ENCODE measurements around the gene XPO1. TPM values are rescaled to one million over a fixed set of nuclear protein-coding genes. Genes with fewer than 3 reads are reported as not detected.

The XPO1 gene
- total RNA-seq, 1 experiment from 2014 or later: 247 TPM

- ChIA-PET POLR2A (ENCODE audit: low non-redundant PET) (no interaction called here), CTCF (no interaction called here)
- Histone ChIP-seq H3K4me1 (ENCODE audit: insufficient read depth, low read length, poor library complexity, severe bottlenecking) (peaks cover 23% of the 10 kb centered on the region), H3K36me3 (ENCODE audit: insufficient read depth, low read length, poor library complexity, severe bottlenecking) (peaks cover 6% of the 10 kb centered on the region), H3K27ac (ENCODE audit: low read depth, low read length, poor library complexity, severe bottlenecking) (peak overlapping the region; percentile 92), H3K27me3 (replicated peaks; ENCODE audit: insufficient read depth, low read depth, low read length, poor library complexity) (no peaks in the 10 kb centered on the region), H3K4me3 (ENCODE audit: low read depth, low read length, poor library complexity, severe bottlenecking) (peak overlapping the region; percentile 74), H3K9me3 (ENCODE audit: low read depth, low read length, poor library complexity, severe bottlenecking) (no peaks in the 10 kb centered on the region)
- no peak for DNase-seq (ENCODE audit: low spot score)
- TF ChIP-seq EZH2 (IDR thresholded peaks at IDR 0.05; ENCODE audit: borderline replicate concordance, low read depth, low read length, poor library complexity, severe bottlenecking) (no peak), CTCF (conservative IDR thresholded peaks at IDR 0.05; ENCODE audit: low read depth, low read length) (no peak)
- intact Hi-C loops (cut with micrococcal nuclease; ENCODE audit: unreplicated experiment): loop anchor here (2.0 to 10.0 kb wide), 2 partner anchors 67 to 347 kb away; partner anchors contain the start of genes CCT4 and USP34
- no TSS peak for BruUV-seq (replicated peaks)
These were observed 743 bp downstream of the XPO1 start for GRCh38 chr2:61537277-61537949.

GRCh38 chr2:61536572-61537276 lies 1.4 kb downstream of the XPO1 start:
- peak; percentile 92 for DNase-seq (ENCODE audit: low spot score)
- no peaks in the 10 kb centered on the region for H3K9me3 ChIP-seq (ENCODE audit: low read depth, low read length, poor library complexity, severe bottlenecking)
- intact Hi-C loops (cut with micrococcal nuclease; ENCODE audit: unreplicated experiment): loop anchor here (2.0 to 10.0 kb wide), 2 partner anchors 66 to 348 kb away; partner anchors contain the start of genes CCT4 and USP34
- H3K4me1 ChIP-seq (ENCODE audit: insufficient read depth, low read length, poor library complexity, severe bottlenecking): peaks cover 25% of the 10 kb centered on the region
- H3K27me3 ChIP-seq (replicated peaks; ENCODE audit: insufficient read depth, low read depth, low read length, poor library complexity): no peaks in the 10 kb centered on the region
- TSS peak; percentile 85 for BruUV-seq (replicated peaks)
- H3K36me3 ChIP-seq (ENCODE audit: insufficient read depth, low read length, poor library complexity, severe bottlenecking): peaks cover 10% of the 10 kb centered on the region
- H3K27ac ChIP-seq (ENCODE audit: low read depth, low read length, poor library complexity, severe bottlenecking): peak overlapping the region; percentile 92
- peak overlapping the region; percentile 74 for H3K4me3 ChIP-seq (ENCODE audit: low read depth, low read length, poor library complexity, severe bottlenecking)
- TF ChIP-seq CTCF (conservative IDR thresholded peaks at IDR 0.05; ENCODE audit: low read depth, low read length) (no peak), EZH2 (IDR thresholded peaks at IDR 0.05; ENCODE audit: borderline replicate concordance, low read depth, low read length, poor library complexity, severe bottlenecking) (no peak)
- ChIA-PET POLR2A (ENCODE audit: low non-redundant PET) (no interaction called here), CTCF (no interaction called here)

- Histone ChIP-seq H3K4me1 (ENCODE audit: insufficient read depth, low read length, poor library complexity, severe bottlenecking) (peaks cover 31% of the 10 kb centered on the region), H3K36me3 (ENCODE audit: insufficient read depth, low read length, poor library complexity, severe bottlenecking) (peaks cover 15% of the 10 kb centered on the region), H3K27ac (ENCODE audit: low read depth, low read length, poor library complexity, severe bottlenecking) (peak overlapping the region; percentile 92), H3K27me3 (replicated peaks; ENCODE audit: insufficient read depth, low read depth, low read length, poor library complexity) (no peaks in the 10 kb centered on the region), H3K4me3 (ENCODE audit: low read depth, low read length, poor library complexity, severe bottlenecking) (peak overlapping the region; percentile 74), H3K9me3 (ENCODE audit: low read depth, low read length, poor library complexity, severe bottlenecking) (no peaks in the 10 kb centered on the region)
- intact Hi-C loops (cut with micrococcal nuclease; ENCODE audit: unreplicated experiment): loop anchor here (2.0 to 10.0 kb wide), 2 partner anchors 65 to 349 kb away; partner anchors contain the start of genes CCT4 and USP34
- no TSS peak for BruUV-seq (replicated peaks)
- ChIA-PET POLR2A (ENCODE audit: low non-redundant PET) (no interaction called here), CTCF (no interaction called here)
- DNase-seq (ENCODE audit: low spot score): peak; percentile 28
- TF ChIP-seq EZH2 (IDR thresholded peaks at IDR 0.05; ENCODE audit: borderline replicate concordance, low read depth, low read length, poor library complexity, severe bottlenecking) (no peak), CTCF (conservative IDR thresholded peaks at IDR 0.05; ENCODE audit: low read depth, low read length) (no peak)
These were observed 2.0 kb downstream of the XPO1 start for GRCh38 chr2:61536180-61536571.
